ENCODE results near the gene DOLK.

Gene DOLK

GRCh38 chr9:128947527-128948301 lies at the start of gene DOLK, which contains the start of gene NUP188:
DOLK (minus strand) TSS chr9:128947603; CDS start chr9:128947303, 300 bp downstream.
NUP188 (plus strand) TSS chr9:128947699; CDS start chr9:128947720, 21 bp downstream.
- TF ChIP-seq, protein P1, sequence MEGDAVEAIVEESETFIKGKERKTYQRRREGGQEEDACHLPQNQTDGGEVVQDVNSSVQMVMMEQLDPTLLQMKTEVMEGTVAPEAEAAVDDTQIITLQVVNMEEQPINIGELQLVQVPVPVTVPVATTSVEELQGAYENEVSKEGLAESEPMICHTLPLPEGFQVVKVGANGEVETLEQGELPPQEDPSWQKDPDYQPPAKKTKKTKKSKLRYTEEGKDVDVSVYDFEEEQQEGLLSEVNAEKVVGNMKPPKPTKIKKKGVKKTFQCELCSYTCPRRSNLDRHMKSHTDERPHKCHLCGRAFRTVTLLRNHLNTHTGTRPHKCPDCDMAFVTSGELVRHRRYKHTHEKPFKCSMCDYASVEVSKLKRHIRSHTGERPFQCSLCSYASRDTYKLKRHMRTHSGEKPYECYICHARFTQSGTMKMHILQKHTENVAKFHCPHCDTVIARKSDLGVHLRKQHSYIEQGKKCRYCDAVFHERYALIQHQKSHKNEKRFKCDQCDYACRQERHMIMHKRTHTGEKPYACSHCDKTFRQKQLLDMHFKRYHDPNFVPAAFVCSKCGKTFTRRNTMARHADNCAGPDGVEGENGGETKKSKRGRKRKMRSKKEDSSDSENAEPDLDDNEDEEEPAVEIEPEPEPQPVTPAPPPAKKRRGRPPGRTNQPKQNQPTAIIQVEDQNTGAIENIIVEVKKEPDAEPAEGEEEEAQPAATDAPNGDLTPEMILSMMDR (IDR thresholded peaks at IDR 0.05; ENCODE audit: control insufficient read depth, extremely low read depth, insufficient read depth), result no peak
- H3K4me3 ChIP-seq (ENCODE audit: low read depth, low read length), result peak within 1 kb of the TSS; percentile 99
- peak; percentile 56 for DNase-seq (ENCODE audit: low read depth)

- no peak for DNase-seq (ENCODE audit: low read depth)
- TF ChIP-seq, protein P1 (IDR thresholded peaks at IDR 0.05; ENCODE audit: control insufficient read depth, extremely low read depth, insufficient read depth), result no peak
- no peak overlapping the region for H3K4me3 ChIP-seq (ENCODE audit: low read depth, low read length)
Measured at GRCh38 chr9:128995791-128996190, 48.4 kb upstream of the DOLK start.

DNA sequence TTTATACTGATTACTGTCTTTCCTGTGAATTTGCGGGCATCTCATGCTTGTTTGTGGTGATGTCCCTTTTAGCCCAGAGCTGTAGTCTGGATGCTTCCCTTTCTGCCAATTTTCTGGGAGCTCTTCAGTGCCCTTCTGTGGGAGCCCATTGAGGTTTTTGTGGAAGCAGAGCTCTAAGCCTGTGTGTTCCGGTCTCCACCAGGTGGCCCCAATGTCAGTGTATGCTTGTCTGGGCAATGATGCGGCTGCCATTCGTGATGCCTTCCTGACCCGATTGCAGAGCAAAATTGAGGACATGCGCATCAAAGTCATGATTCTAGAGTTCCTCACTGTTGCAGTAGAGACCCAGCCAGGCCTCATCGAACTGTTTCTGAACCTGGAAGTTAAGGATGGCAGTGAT lies 45.6 kb upstream of the DOLK start:
- DNase-seq (ENCODE audit: low read depth), result no peak
- TF ChIP-seq, protein P1 (IDR thresholded peaks at IDR 0.05; ENCODE audit: control insufficient read depth, extremely low read depth, insufficient read depth), result peak; percentile 40; the same call in 1 of the 2 replicates
- H3K4me3 ChIP-seq (ENCODE audit: low read depth, low read length), result no peak overlapping the region

- TF ChIP-seq, protein P1 (IDR thresholded peaks at IDR 0.05; ENCODE audit: control insufficient read depth, extremely low read depth, insufficient read depth), result no peak
- no peak overlapping the region for H3K4me3 ChIP-seq (ENCODE audit: low read depth, low read length)
- DNase-seq (ENCODE audit: low read depth), result no peak
Measured at GRCh38 chr9:128987805-128988204, 40.4 kb upstream of the DOLK start.

DNA sequence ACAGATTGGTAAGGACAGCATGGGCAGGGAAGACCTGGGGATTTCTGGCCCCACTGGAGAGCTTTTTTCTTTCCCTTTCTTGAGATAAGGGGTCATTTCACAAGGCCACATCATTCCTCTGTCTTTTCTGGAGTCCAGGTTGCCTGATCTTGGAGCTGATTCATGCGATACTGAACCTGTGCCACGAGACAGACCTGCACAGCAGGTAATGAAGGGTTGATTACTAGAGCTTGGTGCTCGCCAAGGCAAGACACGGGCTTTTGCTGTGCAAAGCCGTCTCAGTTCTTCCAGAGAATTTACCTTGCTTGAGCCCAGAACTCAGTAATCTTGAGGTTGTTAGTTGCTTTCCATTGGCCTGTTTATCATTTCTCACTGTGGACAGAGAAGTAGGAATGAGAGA lies 39.3 kb upstream of the DOLK start:
- DNase-seq (ENCODE audit: low read depth), result no peak
- H3K4me3 ChIP-seq (ENCODE audit: low read depth, low read length), result no peak overlapping the region
- TF ChIP-seq, protein P1 (IDR thresholded peaks at IDR 0.05; ENCODE audit: control insufficient read depth, extremely low read depth, insufficient read depth), result no peak

- TF ChIP-seq, protein P1 (IDR thresholded peaks at IDR 0.05; ENCODE audit: control insufficient read depth, extremely low read depth, insufficient read depth), result no peak
- DNase-seq (ENCODE audit: low read depth), result no peak
- no peak overlapping the region for H3K4me3 ChIP-seq (ENCODE audit: low read depth, low read length)
Measured at GRCh38 chr9:128983536-128983935, 36.1 kb upstream of the DOLK start.

All from LNCaP clone FGC (cell line).